ENCODE results near the gene ECHDC3.

ECHDC3 gene

GRCh38 chr10:11748866-11749265 lies 6.7 kb downstream of the ECHDC3 start:
- no peak for DNase-seq (ENCODE audit: low spot score)

- DNase-seq (ENCODE audit: low spot score): no peak
Observed at GRCh38 chr10:11750420-11750819, 8.2 kb downstream of the ECHDC3 start.

GRCh38 chr10:11754173-11754572 lies 12.0 kb downstream of the ECHDC3 start:
- no peak for DNase-seq (ENCODE audit: low spot score)

GRCh38 chr10:11754620-11755019 lies 12.4 kb downstream of the ECHDC3 start:
- no peak for DNase-seq (ENCODE audit: low spot score)

GRCh38 chr10:11755512-11756263 lies 13.5 kb downstream of the ECHDC3 start:
- DNase-seq (ENCODE audit: low spot score): no peak

- no peak for DNase-seq (ENCODE audit: low spot score)
Observed at GRCh38 chr10:11756766-11757315, 14.7 kb downstream of the ECHDC3 start.

GRCh38 chr10:11757454-11757820 lies 15.3 kb downstream of the ECHDC3 start:
- DNase-seq (ENCODE audit: low spot score): peak; percentile 16

- DNase-seq (ENCODE audit: low spot score): peak; percentile 84
Observed at GRCh38 chr10:11757821-11758463, 15.8 kb downstream of the ECHDC3 start.

GRCh38 chr10:11758527-11759236 lies 16.5 kb downstream of the ECHDC3 start:
- no peak for DNase-seq (ENCODE audit: low spot score)

- no peak for DNase-seq (ENCODE audit: low spot score)
Observed at GRCh38 chr10:11759347-11759746, 17.2 kb downstream of the ECHDC3 start.

GRCh38 chr10:11760151-11760550 lies 18.0 kb downstream of the ECHDC3 start:
- DNase-seq (ENCODE audit: low spot score): no peak

- no peak for DNase-seq (ENCODE audit: low spot score)
Observed at GRCh38 chr10:11760861-11761260, 18.7 kb downstream of the ECHDC3 start.

- no peak for DNase-seq (ENCODE audit: low spot score)
Observed at GRCh38 chr10:11761431-11761830, 19.2 kb downstream of the ECHDC3 start.

- DNase-seq (ENCODE audit: low spot score): no peak
Observed at GRCh38 chr10:11762706-11763500, 20.7 kb downstream of the ECHDC3 start.

- no peak for DNase-seq (ENCODE audit: low spot score)
Observed at GRCh38 chr10:11763501-11763861, 21.3 kb downstream of the ECHDC3 start.

- DNase-seq (ENCODE audit: low spot score): no peak
Observed at GRCh38 chr10:11765141-11765540, 23.0 kb downstream of the ECHDC3 start.

GRCh38 chr10:11772575-11773288 lies 30.6 kb downstream of the ECHDC3 start:
- DNase-seq (ENCODE audit: low spot score): no peak

GRCh38 chr10:11773761-11774441 lies 31.7 kb downstream of the ECHDC3 start:
- DNase-seq (ENCODE audit: low spot score): no peak

- DNase-seq (ENCODE audit: low spot score): no peak
Observed at GRCh38 chr10:11775412-11775811, 33.2 kb downstream of the ECHDC3 start.

GRCh38 chr10:11776080-11776479 lies 33.9 kb downstream of the ECHDC3 start:
- no peak for DNase-seq (ENCODE audit: low spot score)

GRCh38 chr10:11781114-11781513 lies 38.9 kb downstream of the ECHDC3 start:
- no peak for DNase-seq (ENCODE audit: low spot score)
